Measurements from ENCODE around the gene ANKS6.
A peak's percentile ranks its signal among the peaks of the same experiment; 100 is the strongest.

Gene ANKS6

DNA sequence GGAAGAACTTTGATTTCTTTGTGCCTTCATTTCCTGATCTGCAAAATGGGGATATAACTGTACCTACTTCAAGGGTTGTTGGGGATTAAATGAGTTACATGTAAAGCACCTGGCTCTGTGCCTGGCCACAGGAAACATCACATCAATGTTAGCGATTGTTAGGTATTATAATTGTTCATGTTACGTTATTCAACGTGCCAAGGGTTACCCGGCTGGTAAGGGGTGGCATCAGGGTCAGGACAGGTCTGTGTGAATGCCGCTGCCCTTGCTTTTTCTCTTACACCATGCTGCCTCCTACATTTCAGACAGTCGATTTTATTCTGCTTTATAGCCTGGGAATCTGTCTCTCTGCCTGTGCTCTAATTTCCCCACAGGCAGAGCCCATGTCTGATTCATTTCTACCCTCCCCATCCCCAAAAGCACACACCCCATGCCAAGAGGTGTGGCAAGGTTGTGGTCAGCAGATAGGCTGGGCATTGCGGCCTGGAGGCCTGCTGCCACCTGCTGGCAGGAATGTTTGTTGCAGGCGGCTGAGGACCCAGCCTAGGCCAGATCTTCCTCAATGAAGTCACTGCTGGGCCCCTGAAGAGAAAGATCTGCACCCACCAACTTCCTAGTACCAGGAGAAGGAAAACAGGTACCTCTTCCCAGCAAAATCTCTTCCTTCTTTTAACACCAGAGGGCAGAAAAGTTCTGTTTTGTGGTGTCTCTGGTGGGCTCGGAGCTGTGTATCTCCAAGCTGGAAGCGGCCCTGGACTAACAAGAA lies 5.3 kb downstream of the ANKS6 start:
- peak; percentile 75 for DNase-seq

DNA sequence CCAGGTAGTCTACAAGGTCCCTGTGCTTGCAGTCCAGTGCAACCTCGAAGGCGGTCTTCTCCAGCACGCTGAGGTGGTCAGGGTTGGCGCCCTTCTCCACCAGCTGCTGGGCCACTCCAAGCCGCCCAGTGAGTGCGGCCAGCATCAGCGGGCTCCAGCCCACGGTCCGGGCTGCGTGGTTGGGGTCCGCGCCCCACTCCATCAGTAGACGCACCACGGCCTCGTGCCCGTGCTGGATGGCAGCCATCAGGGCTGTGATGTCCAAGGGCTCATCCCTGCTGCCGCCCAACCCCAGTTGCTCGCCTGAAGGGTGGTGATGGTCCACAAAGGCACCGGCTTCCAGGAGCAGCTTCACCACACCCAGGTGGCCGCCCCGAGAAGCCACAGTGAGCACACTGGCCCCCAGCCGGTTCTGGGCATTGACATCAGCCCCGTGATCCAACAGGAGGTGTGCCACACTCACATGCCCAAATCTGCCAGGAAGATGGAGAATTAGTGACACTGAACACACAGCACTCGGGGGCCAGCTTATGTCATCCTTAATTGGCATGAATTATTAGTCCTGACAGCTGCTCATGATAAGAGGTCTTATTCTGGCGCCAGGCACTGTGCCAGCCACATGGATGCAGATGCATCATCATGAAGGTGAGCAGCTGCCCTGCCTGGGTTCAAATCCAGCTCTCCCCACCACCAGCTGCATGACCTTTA lies 6.1 kb downstream of the ANKS6 start:
- no peak for DNase-seq

GRCh38 chr9:98789483-98790133 lies 6.7 kb downstream of the ANKS6 start:
- DNase-seq, result no peak

DNA sequence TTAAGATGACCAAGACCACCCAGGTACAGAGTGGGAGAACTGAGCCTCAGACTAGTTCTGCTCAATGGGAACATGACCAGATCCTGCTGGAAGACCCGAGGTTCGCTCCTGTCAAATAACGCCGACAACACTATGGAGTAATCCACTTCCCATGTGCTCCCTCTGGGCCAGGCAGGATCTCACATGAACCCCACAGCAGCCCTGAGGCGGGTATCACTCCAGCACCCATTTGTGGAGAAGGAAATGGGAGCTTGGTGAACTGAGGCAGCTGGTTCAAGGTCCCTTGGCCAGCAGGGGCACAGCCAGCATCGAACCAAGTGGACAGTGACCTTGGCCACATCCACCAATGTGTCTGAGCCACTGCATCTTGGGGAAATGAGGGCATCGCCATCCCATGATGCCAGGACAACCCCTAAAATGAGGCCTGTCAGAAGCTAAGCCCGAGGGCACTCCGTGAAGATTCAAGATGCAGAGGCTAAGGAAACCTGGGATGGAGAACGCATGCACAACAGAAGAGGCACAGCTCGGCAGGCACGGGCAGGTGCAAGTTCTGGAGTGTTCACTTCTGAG lies 8.5 kb downstream of the ANKS6 start:
- no peak for DNase-seq

- DNase-seq, result no peak
These were observed 9.4 kb downstream of the ANKS6 start for GRCh38 chr9:98786750-98787510.

DNA sequence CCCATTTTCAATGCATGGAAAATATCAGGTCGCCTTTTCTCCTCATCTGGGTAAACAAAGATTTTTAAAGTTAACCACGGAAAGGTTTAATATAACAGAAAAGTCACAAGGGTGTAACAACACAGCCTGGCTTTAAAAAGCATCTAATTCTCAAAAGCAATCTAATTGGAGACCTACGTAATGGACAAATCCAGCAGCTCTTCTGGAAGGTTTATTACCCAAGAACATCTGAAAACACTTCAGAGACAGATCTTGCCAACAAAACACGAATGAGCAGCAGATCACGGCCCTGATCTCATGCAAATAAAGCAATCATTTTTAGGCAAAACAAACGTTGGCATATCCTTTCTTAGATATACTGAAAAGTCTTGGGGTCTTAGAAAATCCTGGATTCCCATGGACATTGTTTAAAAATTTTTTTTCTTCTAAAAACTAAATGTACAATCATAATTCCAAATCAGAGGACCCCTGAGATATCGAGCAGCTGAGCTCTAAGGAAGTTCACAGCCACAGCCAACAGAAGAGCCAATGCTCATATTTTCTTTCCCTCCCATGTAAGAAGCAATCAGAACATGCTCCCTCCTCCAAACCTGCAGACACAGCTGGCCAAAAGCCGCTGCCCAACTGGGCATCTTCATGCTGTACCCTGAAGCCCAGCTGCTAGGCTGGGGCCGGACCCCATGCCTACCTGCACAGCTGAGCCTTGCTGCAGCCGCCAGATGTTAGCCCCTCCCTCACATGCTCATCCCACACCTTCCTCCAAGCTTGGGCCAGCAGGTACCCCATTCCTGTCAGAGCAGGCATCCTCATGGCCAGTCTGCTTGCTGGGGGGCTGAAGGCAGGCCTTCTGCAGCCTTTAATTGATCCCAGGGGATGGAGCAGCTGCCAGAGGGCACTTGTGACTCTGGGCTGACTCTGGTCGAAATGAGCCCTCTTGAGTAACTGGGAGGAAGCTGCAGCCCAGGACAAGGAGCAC lies 11.2 kb downstream of the ANKS6 start:
- no peak for DNase-seq

DNA sequence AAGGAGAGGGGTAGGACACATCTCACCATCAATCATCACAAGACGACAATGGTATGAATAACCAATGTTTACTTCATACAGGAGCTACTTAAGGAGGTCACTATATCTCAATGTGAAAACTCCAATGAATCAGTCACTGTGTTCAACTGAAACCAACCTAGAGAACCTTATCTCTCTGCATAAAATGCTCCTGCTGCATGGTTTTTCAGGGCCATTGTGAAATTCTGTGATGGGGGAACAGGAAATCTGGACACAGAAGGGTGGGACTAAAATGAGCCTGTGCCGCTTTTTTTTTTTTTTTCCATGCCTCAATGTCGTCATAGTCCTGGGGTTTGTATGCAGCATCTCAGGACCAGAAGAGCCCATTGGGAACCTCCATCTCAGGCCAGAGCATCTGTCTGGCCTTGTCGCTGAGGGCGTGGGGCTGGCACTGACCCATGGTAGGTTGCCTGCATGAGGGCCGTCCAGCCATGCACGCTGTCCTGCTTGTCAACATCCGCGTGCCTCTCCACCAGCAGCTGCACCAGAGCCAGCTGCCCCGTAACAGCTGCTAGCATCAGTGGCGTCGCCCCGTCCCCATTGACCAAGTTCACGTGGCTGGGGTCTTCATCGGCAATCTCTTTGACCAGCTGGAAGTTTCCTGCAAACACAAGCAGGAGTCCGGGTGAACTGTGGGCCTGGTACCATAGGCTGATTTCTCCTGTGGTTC lies 12.7 kb downstream of the ANKS6 start:
- no peak for DNase-seq

DNA sequence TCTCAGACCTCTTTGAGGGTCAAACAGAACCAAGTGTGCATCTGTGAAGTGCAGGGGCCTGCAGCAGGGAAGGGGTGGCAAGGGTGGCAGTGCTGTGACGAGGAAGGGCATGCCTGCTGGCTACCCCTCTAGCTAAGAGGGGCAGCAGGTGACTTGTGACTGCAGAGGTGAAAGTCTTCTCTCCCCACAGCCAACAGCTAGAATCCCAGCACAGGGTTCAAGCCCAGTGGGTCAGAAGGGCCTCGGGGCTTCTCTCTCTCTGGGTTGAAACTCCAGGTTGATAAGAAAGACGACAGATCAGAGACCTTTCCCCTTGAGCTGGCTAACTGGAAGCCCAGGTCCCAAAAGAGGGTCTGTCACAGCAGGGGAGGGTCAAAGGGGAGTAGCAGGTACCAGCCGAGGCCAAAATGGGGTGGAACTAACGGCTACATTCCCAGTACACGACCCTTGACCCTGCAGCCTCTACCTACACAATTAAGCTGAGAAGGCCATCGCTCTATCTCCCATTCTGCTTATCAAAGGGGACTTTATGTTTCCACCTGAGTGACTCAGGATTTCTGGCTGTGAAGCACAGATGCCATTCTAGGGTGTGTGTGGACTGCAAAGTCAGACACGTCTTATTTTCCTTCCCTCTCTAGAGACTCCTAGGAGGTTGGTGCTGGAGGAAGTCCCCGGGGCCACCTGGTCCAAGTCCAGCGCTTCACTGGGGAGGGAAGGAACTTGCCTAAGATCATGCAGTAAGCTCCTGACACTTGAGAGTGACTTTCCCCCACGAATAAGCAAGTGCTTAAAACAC lies 14.6 kb downstream of the ANKS6 start:
- DNase-seq, result no peak

DNA sequence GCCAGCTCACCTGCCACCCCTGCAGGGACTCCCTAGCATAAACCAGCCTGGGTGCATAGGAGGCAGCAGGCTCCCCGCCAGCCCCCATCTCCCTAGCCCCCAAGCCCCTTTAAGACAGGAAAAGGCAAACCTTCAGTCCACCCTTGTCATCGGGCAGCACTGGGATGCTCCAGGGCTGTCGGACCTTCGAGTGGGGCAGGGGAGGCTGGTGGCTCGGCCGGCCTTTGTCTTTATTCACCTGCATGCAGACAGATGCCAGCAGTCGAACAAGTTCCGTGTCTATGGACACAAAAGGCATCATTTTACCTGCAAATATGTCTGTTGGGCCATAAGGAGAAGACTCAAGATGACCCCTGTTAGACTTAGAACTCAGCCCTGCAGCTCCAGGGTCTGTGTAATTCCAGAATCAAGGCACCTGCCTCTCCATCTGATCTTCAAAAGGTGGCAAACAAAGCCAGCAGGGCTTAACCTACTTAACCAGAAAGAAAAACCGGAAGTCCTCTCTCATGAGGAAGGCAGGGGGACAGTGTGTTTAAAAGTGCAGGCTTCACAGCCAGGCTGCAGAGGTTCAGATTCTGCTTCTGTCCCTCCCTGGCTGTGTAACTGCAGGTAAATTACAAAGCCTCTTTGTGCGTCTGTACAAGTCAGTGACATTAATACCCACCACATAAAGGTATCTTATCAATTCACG lies 16.2 kb downstream of the ANKS6 start:
- DNase-seq, result no peak

- DNase-seq, result no peak
These were observed 17.4 kb downstream of the ANKS6 start for GRCh38 chr9:98778711-98779530.

DNA sequence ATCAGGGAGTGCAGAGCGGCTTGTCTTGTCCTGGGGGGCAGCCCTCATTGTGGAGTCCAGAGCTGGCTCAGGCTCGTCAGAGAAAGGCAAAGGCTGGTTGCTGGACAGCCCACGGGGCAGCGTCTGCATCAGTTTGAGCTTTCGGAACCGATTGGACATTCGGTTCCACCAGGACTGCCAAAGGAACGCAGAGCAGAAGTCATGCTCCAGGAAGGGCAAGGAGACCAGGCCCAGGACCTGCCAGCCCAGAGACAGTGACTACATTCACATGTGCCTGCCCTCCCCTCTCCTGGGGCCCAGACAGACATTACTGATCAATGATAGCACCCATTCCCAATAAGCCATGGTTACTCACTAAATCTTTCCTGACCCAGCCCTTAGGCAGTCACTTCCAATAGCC lies 18.1 kb downstream of the ANKS6 start:
- no peak for DNase-seq

- DNase-seq, result no peak
These were observed 18.7 kb downstream of the ANKS6 start for GRCh38 chr9:98777618-98778017.

DNA sequence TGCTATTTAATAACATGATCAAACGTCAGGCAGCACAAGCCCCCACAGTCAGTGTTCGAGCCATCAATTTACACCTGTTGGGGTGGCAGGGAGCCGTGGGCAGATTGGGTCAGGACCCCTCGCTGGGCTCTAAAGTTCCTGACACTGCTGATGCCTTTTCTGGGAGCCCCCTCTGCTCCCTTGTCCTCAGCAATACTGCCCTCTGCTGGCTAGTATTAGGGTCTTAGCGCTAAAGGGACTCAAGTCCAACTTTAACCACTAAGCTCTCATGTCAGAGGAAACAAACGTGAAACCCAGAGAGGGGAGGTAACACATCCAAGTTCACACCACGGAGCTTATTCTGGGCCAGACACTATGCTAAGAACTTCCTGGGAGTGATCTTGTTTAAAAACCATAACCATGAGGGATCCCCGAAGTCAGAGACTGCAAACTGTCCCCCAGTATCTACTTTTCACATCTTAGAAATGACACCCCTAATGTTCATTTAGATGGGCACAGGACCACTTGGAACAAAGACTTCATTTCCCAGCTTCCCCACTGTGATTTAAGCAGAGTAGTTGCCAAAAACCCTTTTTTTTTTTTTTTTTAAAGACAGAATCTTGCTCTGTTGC lies 20.4 kb downstream of the ANKS6 start:
- DNase-seq, result peak; percentile 69

- DNase-seq, result peak; percentile 30
These were observed 21.6 kb downstream of the ANKS6 start for GRCh38 chr9:98774746-98775145.

DNA sequence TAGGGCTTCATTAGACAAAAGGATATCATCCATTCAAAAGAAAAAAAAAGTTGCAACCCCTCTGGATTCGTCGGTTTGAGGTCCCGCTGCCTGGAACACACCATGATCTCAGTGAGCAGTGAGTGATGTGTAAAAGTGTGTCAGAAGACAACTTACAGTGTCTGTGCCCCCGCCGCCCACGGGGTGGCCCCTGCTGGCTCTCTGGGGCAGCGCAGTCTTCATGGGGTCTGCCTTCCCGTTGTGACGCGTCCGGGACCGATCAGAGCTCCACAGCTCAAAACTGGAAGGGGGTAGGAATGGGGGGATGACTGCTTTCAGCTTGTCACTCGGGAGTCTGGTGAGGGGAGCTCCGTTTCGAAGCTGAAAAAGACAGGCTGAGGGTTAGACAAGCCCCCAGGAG lies 22.6 kb downstream of the ANKS6 start:
- no peak for DNase-seq

DNA sequence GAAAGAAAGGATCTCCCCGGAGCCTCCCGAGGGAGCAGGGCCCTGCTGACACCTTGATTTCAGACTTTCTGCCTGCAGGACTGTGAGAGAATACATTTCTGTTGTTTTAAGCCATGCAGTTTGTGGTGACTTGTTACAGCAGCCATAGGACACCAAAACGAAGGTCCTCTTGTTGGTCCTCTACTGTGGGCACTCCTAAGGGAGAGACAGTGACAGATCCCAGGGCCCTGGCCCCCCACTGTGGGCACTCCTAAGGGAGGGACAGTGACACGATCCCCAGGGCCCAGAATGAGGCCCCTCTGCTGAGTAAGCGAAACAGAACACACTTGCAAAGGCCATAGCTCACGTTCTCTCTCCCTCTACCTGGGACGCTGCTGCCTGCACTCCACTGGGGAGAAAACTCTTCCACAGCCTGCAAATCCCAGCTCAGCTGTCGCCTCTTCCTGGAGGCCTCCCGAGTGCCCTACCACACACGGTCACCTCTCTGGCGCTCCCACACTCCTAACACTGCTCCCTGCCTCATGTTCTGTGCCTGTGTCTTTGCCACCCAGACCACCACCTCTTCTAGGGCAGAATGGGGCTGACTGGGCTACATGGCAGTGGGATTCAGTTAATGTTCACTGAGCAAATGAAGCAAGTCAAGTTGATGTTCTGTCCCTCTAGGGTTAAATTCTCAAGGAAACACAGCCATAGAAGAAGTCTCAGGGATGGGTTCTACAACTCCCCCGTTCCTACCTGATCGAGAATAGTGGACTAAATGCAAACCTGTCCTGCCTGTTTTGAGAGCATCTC lies 23.8 kb downstream of the ANKS6 start:
- no peak for DNase-seq

- no peak for DNase-seq
These were observed 25.0 kb downstream of the ANKS6 start for GRCh38 chr9:98771209-98771874.
